Measurements from ENCODE around the gene MTHFD1.

DNA sequence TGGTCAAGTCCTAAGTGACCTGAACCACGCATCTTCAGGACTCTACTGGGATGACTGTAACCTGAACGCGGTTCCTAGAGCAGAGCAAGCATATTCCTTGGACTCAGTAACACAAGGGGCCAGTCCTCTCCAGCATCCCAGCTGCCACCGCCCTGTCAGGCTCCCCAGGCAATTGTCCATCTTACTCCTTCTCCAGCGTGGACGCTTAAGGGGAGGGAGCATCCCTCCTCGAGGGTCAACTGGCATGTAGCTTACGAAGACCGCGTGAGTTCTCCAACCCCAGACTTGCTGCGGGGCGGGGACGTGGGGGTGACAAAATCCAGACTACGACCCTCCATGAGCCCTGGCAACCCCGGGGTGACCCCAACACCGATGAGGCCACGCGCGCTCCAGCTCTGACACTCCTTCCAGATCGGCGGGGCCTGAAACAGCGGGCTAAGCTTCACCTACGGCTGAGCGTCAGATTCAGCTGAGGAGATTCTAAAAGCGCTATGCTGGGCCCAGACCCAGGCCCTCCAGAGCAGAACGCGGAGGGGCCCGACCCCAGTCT, 846 bp upstream of the MTHFD1 start:
- TF ChIP-seq POLR2A (IDR thresholded peaks at IDR 0.05), result no peak
- no peak for TF ChIP-seq POLR2AphosphoS5 (IDR thresholded peaks at IDR 0.05)
- TF ChIP-seq, protein P1, sequence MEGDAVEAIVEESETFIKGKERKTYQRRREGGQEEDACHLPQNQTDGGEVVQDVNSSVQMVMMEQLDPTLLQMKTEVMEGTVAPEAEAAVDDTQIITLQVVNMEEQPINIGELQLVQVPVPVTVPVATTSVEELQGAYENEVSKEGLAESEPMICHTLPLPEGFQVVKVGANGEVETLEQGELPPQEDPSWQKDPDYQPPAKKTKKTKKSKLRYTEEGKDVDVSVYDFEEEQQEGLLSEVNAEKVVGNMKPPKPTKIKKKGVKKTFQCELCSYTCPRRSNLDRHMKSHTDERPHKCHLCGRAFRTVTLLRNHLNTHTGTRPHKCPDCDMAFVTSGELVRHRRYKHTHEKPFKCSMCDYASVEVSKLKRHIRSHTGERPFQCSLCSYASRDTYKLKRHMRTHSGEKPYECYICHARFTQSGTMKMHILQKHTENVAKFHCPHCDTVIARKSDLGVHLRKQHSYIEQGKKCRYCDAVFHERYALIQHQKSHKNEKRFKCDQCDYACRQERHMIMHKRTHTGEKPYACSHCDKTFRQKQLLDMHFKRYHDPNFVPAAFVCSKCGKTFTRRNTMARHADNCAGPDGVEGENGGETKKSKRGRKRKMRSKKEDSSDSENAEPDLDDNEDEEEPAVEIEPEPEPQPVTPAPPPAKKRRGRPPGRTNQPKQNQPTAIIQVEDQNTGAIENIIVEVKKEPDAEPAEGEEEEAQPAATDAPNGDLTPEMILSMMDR (IDR thresholded peaks at IDR 0.05 in 8 of 11, conservative IDR thresholded peaks at IDR 0.05 in 3 of 11), result no peak

Data from spleen (tissue), 7 donors.